IPS DF 4.7 (cell line): ENCODE data around the gene DHX29.
A peak's percentile ranks its signal among the peaks of the same experiment; 100 is the strongest.
"Not testable (repeated sequence)": the region's sequence is repeated elsewhere in the genome, so short reads cannot be mapped to it uniquely, and the experiment has no call there.

Experiments used
- DNase-seq: peaks from one replicate; pipeline ENCODE4 v3.0.0-alpha.2; 2013; ENCODE audit warnings: low spot score; ENCODE audit errors: extremely low read depth

DHX29 gene

GRCh38 chr5:55307383-55308253 lies at the start of gene DHX29, which contains the start of gene MTREX:
TSS of gene DHX29 (minus strand) at chr5:55307694. CDS start at chr5:55307573, 121 bp downstream.
TSS of gene MTREX (plus strand) at chr5:55307989. CDS start at chr5:55308014, 25 bp downstream.
- DNase-seq: peak; percentile 56

GRCh38 chr5:55356896-55357295 lies 49.4 kb upstream of the DHX29 start:
- no peak for DNase-seq

- no peak for DNase-seq
Observed at GRCh38 chr5:55350754-55351153, 43.3 kb upstream of the DHX29 start.

DNA sequence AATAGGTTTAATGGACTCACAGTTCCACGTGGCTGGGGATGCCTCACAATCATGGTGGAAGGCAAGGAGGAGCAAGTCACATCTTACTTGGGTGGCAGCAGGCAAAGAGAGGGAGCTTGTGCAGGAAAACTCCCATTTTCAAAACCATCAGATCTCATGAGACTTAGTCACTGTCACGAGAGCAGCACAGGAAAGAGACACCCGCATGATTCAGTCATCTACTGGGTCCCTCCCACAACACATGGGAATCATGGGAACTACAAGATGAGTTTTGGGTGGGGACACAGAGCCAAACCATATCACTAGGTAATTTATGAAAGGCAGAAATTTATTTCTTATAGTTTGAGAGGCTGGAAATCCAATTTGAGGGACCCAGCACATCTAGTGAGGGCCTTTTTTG lies 40.3 kb upstream of the DHX29 start:
- no peak for DNase-seq

DNA sequence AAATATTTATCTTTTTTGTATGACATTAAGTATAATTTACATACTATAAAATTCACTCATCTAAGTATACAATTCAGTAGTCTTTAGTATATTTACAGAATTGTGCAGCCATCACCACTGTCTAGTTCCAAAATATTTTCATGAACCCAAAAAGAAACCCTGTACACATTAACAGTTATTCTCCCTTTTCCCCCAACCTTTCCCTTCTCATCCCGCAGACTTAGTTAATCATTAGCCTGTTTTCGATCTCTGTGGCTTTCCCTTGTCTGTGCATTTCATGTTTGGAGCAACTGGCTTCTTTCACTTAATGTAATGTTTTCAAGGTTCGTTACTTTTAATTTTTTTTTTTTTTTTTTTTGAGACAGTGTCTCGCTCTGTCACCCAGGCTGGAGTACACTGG lies 37.8 kb upstream of the DHX29 start:
- no peak for DNase-seq

DNA sequence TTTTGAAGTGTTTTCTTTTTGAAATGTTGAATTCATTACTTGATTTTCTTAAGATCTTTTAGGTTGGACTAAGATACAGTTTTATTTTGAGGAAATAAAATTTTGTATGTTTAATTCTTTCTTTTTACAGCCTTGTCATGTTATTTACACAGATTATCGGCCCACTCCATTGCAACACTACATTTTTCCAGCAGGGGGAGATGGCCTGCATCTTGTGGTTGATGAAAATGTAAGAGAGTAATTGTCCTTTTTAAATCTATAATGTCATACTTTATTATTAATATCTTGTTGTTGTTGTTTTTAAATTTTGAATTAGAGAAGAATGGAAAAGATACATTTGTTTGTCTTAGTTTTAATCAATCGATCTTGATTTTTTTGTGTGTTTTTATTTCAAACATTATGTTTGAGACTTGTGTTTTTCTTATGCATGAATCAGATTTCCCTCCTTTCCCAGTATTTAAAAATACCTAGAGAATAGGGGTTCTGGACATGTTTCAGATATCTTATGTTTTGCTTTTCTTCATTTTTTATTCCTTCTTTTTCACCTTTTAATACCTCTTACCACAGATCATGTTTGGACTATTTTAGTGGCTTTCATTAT lies 37.0 kb upstream of the DHX29 start:
- DNase-seq: peak; percentile 16

GRCh38 chr5:55343609-55344008 lies 36.1 kb upstream of the DHX29 start:
- DNase-seq: no peak

DNA sequence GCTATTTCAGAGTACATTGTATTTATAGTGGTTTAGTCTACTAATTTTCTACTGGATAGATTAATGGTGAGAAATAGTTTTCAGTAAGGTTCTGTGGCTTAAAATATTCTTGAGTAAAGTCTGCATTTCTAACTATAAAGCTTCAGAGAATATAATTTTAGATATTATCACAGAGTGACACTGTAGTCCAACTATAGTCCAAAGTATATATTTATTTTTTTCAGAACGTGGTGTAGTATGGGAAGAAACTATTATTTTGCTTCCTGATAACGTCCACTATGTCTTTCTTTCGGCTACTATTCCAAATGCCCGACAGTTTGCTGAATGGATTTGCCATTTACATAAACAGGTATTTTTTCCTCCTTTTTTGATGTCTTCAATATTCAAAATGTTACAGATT lies 35.6 kb upstream of the DHX29 start:
- DNase-seq: no peak

- no peak for DNase-seq
Observed at GRCh38 chr5:55338810-55339243, 31.3 kb upstream of the DHX29 start.

GRCh38 chr5:55338092-55338613 lies 30.7 kb upstream of the DHX29 start:
- DNase-seq: no peak

GRCh38 chr5:55333811-55334210 lies 26.3 kb upstream of the DHX29 start:
- no peak for DNase-seq

- DNase-seq: no peak
Observed at GRCh38 chr5:55333017-55333416, 25.5 kb upstream of the DHX29 start.

DNA sequence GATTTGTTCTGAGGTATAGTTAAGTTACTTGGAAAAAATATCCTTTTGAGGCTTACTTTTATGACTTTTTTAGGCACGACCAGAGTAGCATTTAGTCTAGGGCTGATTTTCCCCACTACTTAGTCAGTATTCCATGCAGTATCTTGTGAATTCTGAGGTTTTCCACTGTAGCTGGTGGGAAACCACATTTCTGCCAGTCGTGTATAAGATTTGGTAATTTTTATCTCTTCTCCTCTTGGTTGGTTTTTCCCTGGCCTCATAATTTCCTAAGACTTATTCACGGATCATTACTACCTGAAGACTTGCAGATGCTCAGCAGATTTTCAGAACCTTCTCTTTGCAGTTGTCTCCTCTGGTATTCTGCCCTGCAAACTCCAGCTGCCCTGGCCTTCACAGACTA lies 23.8 kb upstream of the DHX29 start:
- DNase-seq: no peak

DNA sequence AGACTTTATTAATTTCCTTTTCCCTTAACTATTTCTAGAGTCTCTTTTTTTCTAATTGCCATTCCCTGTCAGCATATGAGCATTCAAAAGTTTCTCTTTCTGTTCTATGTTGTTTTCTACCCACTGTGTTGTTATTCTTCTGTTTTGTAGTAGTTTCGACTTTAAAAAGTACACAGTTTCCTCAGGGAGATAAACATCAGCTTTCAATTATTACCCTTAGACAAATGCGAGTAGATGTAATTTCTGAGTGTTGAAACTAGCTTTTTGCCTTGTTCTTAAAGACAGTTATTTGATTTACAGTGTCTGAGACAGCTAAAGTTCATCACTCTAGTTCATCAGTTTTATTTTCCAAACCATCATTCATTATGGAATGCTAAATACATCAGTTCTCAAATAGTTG lies 19.8 kb upstream of the DHX29 start:
- DNase-seq: no peak

- no peak for DNase-seq
Observed at GRCh38 chr5:55325621-55326020, 18.1 kb upstream of the DHX29 start.

GRCh38 chr5:55324815-55325418 lies 17.4 kb upstream of the DHX29 start:
- DNase-seq: no peak

GRCh38 chr5:55324006-55324405 lies 16.5 kb upstream of the DHX29 start:
- no peak for DNase-seq

GRCh38 chr5:55320571-55320970 lies 13.1 kb upstream of the DHX29 start:
- DNase-seq: no peak

DNA sequence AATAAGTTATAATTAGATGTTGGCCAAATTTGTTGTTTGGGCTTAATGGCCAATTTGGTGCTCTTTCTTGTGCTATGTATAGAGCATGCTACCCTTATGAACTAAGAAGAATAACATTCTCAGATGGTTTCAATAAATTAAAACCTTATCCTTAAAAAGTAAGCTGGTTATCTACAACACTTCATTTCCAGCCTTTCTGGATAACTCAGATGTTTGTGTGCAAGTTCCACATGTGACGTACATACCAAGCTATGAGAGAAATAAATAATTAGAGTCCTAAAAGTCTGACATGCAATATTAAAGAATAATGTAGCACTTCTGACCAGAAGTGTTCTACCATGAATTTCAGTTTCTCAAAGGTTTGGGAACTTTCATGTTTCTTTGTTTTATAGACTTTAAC lies 12.0 kb upstream of the DHX29 start:
- no peak for DNase-seq

GRCh38 chr5:55318237-55318636 lies 10.7 kb upstream of the DHX29 start:
- DNase-seq: not testable (repeated sequence)

DNA sequence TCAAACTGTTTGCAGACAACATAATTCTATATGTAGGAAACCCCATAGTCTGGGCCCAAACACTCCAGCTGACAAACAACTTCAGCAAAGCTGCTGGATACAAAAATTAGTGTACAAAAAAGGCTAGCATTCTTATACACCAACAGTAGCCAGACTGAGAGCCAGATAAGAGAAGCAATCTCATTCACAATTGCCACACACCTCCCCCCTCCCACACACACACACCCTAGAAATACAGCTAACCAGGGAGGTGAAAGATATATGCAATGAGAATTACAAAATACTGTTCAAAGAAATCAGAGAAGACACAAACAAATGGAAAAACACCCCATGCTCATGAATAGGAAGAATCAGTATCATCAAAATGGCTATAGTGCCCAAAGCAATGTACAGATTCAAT lies 9.3 kb upstream of the DHX29 start:
- DNase-seq: no peak

DNA sequence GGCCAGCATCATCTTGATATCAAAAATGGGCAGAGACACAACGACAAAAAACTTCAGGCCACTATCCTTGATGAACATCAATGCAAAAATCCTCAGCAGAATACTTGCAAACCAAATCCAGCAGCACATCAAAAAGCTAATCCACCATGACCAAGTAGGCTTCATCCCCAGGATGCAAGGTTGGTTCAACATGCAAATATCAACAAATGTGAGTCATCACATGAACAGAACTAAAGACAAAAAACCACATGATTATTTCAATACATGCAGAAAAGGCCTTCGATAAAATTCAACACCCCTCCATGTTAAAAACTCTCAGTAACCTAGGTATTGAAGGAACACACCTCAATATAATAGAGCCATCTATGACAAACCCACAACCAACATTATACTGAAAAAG lies 8.8 kb upstream of the DHX29 start:
- DNase-seq: no peak
